ENCODE measurements around the gene SMR3B. TPM values are rescaled to one million over a fixed set of nuclear protein-coding genes. Genes with fewer than 3 reads are reported as not detected.
A peak's percentile ranks its signal among the peaks of the same experiment; 100 is the strongest.

Gene SMR3B
- total RNA-seq, 1 experiment from 2014 or later = not detected

GRCh38 chr4:70334681-70335080 is 48.2 kb upstream of the SMR3B start, which contains the start of gene CABS1:
Gene CABS1 (plus strand): TSS chr4:70334981. CDS start chr4:70335040, 59 bp downstream.
- Histone ChIP-seq H3K27ac (ENCODE audit: insufficient read length, low read depth, low read length) (no peak within 1 kb of the TSS), H3K79me2 (ENCODE audit: insufficient read depth, low read length) (no peaks in the 10 kb centered on the region), H3K79me1 (ENCODE audit: insufficient read depth, low read depth, low read length, poor library complexity, severe bottlenecking) (no peaks in the 10 kb centered on the region), H3K56ac (ENCODE audit: insufficient read length, low read depth, low read length) (no peak within 1 kb of the TSS), H4K91ac (ENCODE audit: insufficient read length, low read depth, low read length) (no peak within 1 kb of the TSS), H4K20me1 (ENCODE audit: control insufficient read depth, insufficient read depth, insufficient read length) (no peaks in the 10 kb centered on the region), H3T11ph (ENCODE audit: low read length) (no peak within 1 kb of the TSS), H4K8ac (replicated peaks; ENCODE audit: insufficient read length, low read depth, low read length) (no peak within 1 kb of the TSS), H2BK5ac (ENCODE audit: insufficient read length, low read length) (no peak within 1 kb of the TSS), H3K4me2 (ENCODE audit: insufficient read depth, insufficient read length, low read length) (no peak within 1 kb of the TSS), H3K9ac (ENCODE audit: extremely low read depth, insufficient read length, low read length) (no peak within 1 kb of the TSS), H3K23me2 (ENCODE audit: insufficient read length, low read depth, low read length, poor library complexity, severe bottlenecking) (no peaks in the 10 kb centered on the region), H3K9me3 (ENCODE audit: control insufficient read depth, low read depth, low read length) (no peaks in the 10 kb centered on the region), H3K4me1 (ENCODE audit: insufficient read depth, low read length) (no peaks in the 10 kb centered on the region), H4K5ac (ENCODE audit: insufficient read length, low read depth, low read length) (no peak within 1 kb of the TSS), H3K18ac (ENCODE audit: insufficient read length, low read depth, low read length) (no peak within 1 kb of the TSS), H2BK20ac (ENCODE audit: low read depth, low read length, poor library complexity, severe bottlenecking) (no peak within 1 kb of the TSS), H3K14ac (ENCODE audit: insufficient read depth, low read length) (no peak within 1 kb of the TSS), H3K27me3 (ENCODE audit: insufficient read depth, low read length) (no peaks in the 10 kb centered on the region), H3K4ac (ENCODE audit: low read depth, low read length) (no peak within 1 kb of the TSS), H2AFZ (ENCODE audit: low read length) (no peak within 1 kb of the TSS), H2AK5ac (ENCODE audit: insufficient read length, low read length) (no peak within 1 kb of the TSS), H3K23ac (ENCODE audit: insufficient read length, low read depth, low read length) (no peak within 1 kb of the TSS), H2BK120ac (ENCODE audit: low read depth, low read length, poor library complexity, severe bottlenecking) (no peak within 1 kb of the TSS), H2BK12ac (ENCODE audit: insufficient read length, low read depth, low read length) (no peak within 1 kb of the TSS), H2BK15ac (ENCODE audit: low read depth, low read length) (no peak within 1 kb of the TSS)
- no peak for DNase-seq
- Mint-ChIP-seq H3K9me3 (no peaks in the 10 kb centered on the region), H3K27me3 (ENCODE audit: low read depth) (no peaks in the 10 kb centered on the region), H3K4me3 (no peak within 1 kb of the TSS), H3K4me1 (no peaks in the 10 kb centered on the region), H3K27ac (peak within 1 kb of the TSS in 1 of 3 experiments; percentile 68; a peak in 1 of 7 replicates), H3K36me3 (ENCODE audit: insufficient read depth in 1 of 3, low read depth in 3 of 3) (no peaks in the 10 kb centered on the region)
- WGBS (ENCODE audit: extremely low coverage, insufficient read length, low lambda C conversion rate) = no CpG with 5 or more reads among the region's 3 CpGs
- TF ChIP-seq, protein P1, sequence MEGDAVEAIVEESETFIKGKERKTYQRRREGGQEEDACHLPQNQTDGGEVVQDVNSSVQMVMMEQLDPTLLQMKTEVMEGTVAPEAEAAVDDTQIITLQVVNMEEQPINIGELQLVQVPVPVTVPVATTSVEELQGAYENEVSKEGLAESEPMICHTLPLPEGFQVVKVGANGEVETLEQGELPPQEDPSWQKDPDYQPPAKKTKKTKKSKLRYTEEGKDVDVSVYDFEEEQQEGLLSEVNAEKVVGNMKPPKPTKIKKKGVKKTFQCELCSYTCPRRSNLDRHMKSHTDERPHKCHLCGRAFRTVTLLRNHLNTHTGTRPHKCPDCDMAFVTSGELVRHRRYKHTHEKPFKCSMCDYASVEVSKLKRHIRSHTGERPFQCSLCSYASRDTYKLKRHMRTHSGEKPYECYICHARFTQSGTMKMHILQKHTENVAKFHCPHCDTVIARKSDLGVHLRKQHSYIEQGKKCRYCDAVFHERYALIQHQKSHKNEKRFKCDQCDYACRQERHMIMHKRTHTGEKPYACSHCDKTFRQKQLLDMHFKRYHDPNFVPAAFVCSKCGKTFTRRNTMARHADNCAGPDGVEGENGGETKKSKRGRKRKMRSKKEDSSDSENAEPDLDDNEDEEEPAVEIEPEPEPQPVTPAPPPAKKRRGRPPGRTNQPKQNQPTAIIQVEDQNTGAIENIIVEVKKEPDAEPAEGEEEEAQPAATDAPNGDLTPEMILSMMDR (conservative IDR thresholded peaks at IDR 0.05) = no peak

Data from H9 (cell line).